ENCODE measurements around the gene RASAL3.

The RASAL3 gene

DNA sequence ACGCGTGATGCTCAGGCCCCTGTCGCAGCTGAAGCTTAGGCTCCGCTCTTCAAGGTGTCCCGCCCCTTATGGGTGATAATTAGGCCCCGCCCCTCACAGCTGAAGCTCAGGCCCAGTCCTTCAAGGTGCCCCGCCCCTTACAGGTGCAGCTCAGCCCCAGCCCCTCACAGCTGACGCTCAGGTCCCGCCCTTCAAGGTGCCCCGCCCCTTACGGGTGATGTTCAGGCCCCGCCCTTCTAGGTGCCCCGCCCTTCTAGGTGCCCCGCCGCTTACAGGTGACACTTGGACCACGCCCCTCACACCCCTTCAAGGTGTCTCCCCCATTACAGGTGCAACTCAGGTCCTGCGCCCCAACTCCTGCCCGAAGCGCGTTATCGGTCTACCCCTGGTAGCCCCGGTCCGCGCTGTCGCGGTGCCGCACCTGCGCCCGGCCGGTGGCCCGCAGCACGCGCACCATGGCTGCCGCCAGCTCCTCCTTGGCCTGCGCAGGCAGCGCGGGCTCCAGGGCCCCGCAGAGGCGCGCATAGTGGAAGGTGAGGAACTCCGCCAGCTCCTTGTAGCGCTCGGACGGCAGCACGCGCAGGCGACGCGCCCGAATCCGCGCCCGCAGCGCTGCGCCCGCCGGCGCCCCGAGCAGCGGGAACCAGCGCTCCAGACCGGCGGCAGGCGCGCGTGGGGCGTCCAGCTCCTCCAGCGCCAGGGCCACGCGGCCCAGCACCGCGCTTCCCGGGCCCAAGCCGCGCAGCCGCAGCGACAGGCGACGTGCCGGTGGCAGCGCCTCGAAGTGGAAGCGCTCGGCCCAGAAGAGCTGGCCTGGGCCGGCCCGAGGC lies 7.3 kb downstream of the RASAL3 start:
- POLR2A ChIA-PET = interaction anchor here (1.0 to 1.5 kb wide), 2 partner anchors 24 to 38 kb away, joined by 4 to 5 read pairs; partner anchors contain the start of gene AKAP8L
- no peaks in the 10 kb centered on the region; the same call in 1 of the 2 replicates for H3K4me1 ChIP-seq (ENCODE audit: control insufficient read depth, insufficient read depth, low read length)
- CTCF ChIA-PET = no interaction called here
- peak overlapping the region; percentile 7; the same call in 1 of the 2 replicates for H3K4me3 ChIP-seq (ENCODE audit: low read depth, low read length)
- H3K9me3 ChIP-seq (ENCODE audit: control insufficient read depth, insufficient read depth, low read depth, low read length) = no peaks in the 10 kb centered on the region
- no peaks in the 10 kb centered on the region for H3K36me3 ChIP-seq (ENCODE audit: control insufficient read depth in 2 of 2, insufficient read depth in 1 of 2, low read length in 2 of 2)
- no peak for TF ChIP-seq ZNF266 (tag by site-specific recombination; IDR thresholded peaks at IDR 0.05; ENCODE audit: low read depth)
- no peak for TF ChIP-seq ZNF621 (tag by site-specific recombination; IDR thresholded peaks at IDR 0.05)
- TF ChIP-seq ZNF121 (tag by site-specific recombination; IDR thresholded peaks at IDR 0.05) = no peak
- TF ChIP-seq ZNF394 (tag by site-specific recombination; IDR thresholded peaks at IDR 0.05; ENCODE audit: borderline replicate concordance) = no peak
- TF ChIP-seq ZBTB7A (tag by site-specific recombination; IDR thresholded peaks at IDR 0.05; ENCODE audit: low read depth) = no peak
- no peak for TF ChIP-seq ZNF324 (tag by site-specific recombination; IDR thresholded peaks at IDR 0.05)
- no peak for TF ChIP-seq ZFP69B (tag by site-specific recombination; IDR thresholded peaks at IDR 0.05)
- peak; percentile 51 for TF ChIP-seq SP2 (tag by site-specific recombination; IDR thresholded peaks at IDR 0.05)
- TF ChIP-seq KLF9 (tag by site-specific recombination; IDR thresholded peaks at IDR 0.05; ENCODE audit: low read depth) = peak; percentile 53; the same call in 1 of the 2 replicates
- TF ChIP-seq ZNF184 (tag by site-specific recombination; IDR thresholded peaks at IDR 0.05) = no peak
- no peak for TF ChIP-seq ZSCAN30 (tag by site-specific recombination; IDR thresholded peaks at IDR 0.05)
- no peak for TF ChIP-seq ZNF48 (tag by site-specific recombination; IDR thresholded peaks at IDR 0.05)
- TF ChIP-seq KLF1 (tag by site-specific recombination; IDR thresholded peaks at IDR 0.05) = peak; percentile 96
- TF ChIP-seq ZNF530 (tag by site-specific recombination; IDR thresholded peaks at IDR 0.05; ENCODE audit: low read depth) = no peak
- no peak for TF ChIP-seq ZNF350 (tag by site-specific recombination; IDR thresholded peaks at IDR 0.05)
- TF ChIP-seq SP3 (tag by site-specific recombination; IDR thresholded peaks at IDR 0.05) = 0 out of 2 replicates have a peak, but pooled peaks have one; percentile 19
- peak; percentile 80 for TF ChIP-seq KLF8 (tag by site-specific recombination; IDR thresholded peaks at IDR 0.05)
- TF ChIP-seq ZNF510 (tag by site-specific recombination; IDR thresholded peaks at IDR 0.05; ENCODE audit: insufficient replicate concordance) = no peak
- no peak for TF ChIP-seq ZNF274 (IDR thresholded peaks at IDR 0.05; ENCODE audit: low read length)
- no peak for TF ChIP-seq ZNF274 (tag by site-specific recombination; IDR thresholded peaks at IDR 0.05; ENCODE audit: borderline replicate concordance)
- TF ChIP-seq, protein P1, sequence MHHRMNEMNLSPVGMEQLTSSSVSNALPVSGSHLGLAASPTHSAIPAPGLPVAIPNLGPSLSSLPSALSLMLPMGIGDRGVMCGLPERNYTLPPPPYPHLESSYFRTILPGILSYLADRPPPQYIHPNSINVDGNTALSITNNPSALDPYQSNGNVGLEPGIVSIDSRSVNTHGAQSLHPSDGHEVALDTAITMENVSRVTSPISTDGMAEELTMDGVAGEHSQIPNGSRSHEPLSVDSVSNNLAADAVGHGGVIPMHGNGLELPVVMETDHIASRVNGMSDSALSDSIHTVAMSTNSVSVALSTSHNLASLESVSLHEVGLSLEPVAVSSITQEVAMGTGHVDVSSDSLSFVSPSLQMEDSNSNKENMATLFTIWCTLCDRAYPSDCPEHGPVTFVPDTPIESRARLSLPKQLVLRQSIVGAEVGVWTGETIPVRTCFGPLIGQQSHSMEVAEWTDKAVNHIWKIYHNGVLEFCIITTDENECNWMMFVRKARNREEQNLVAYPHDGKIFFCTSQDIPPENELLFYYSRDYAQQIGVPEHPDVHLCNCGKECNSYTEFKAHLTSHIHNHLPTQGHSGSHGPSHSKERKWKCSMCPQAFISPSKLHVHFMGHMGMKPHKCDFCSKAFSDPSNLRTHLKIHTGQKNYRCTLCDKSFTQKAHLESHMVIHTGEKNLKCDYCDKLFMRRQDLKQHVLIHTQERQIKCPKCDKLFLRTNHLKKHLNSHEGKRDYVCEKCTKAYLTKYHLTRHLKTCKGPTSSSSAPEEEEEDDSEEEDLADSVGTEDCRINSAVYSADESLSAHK (tag by site-specific recombination; IDR thresholded peaks at IDR 0.05) = no peak
- TF ChIP-seq, protein P2, sequence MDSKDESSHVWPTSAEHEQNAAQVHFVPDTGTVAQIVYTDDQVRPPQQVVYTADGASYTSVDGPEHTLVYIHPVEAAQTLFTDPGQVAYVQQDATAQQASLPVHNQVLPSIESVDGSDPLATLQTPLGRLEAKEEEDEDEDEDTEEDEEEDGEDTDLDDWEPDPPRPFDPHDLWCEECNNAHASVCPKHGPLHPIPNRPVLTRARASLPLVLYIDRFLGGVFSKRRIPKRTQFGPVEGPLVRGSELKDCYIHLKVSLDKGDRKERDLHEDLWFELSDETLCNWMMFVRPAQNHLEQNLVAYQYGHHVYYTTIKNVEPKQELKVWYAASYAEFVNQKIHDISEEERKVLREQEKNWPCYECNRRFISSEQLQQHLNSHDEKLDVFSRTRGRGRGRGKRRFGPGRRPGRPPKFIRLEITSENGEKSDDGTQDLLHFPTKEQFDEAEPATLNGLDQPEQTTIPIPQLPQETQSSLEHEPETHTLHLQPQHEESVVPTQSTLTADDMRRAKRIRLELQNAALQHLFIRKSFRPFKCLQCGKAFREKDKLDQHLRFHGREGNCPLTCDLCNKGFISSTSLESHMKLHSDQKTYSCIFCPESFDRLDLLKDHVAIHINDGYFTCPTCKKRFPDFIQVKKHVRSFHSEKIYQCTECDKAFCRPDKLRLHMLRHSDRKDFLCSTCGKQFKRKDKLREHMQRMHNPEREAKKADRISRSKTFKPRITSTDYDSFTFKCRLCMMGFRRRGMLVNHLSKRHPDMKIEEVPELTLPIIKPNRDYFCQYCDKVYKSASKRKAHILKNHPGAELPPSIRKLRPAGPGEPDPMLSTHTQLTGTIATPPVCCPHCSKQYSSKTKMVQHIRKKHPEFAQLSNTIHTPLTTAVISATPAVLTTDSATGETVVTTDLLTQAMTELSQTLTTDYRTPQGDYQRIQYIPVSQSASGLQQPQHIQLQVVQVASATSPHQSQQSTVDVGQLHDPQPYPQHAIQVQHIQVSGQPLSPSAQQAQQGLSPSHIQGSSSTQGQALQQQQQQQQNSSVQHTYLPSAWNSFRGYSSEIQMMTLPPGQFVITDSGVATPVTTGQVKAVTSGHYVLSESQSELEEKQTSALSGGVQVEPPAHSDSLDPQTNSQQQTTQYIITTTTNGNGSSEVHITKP (tag by site-specific recombination; IDR thresholded peaks at IDR 0.05) = no peak
- no peak for TF ChIP-seq ZBTB21 (tag by site-specific recombination; IDR thresholded peaks at IDR 0.05)
- TF ChIP-seq, protein P3, sequence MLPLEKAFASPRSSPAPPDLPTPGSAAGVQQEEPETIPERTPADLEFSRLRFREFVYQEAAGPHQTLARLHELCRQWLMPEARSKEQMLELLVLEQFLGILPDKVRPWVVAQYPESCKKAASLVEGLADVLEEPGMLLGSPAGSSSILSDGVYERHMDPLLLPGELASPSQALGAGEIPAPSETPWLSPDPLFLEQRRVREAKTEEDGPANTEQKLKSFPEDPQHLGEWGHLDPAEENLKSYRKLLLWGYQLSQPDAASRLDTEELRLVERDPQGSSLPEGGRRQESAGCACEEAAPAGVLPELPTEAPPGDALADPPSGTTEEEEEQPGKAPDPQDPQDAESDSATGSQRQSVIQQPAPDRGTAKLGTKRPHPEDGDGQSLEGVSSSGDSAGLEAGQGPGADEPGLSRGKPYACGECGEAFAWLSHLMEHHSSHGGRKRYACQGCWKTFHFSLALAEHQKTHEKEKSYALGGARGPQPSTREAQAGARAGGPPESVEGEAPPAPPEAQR (tag by site-specific recombination; IDR thresholded peaks at IDR 0.05) = no peak
- TF ChIP-seq, protein P4, sequence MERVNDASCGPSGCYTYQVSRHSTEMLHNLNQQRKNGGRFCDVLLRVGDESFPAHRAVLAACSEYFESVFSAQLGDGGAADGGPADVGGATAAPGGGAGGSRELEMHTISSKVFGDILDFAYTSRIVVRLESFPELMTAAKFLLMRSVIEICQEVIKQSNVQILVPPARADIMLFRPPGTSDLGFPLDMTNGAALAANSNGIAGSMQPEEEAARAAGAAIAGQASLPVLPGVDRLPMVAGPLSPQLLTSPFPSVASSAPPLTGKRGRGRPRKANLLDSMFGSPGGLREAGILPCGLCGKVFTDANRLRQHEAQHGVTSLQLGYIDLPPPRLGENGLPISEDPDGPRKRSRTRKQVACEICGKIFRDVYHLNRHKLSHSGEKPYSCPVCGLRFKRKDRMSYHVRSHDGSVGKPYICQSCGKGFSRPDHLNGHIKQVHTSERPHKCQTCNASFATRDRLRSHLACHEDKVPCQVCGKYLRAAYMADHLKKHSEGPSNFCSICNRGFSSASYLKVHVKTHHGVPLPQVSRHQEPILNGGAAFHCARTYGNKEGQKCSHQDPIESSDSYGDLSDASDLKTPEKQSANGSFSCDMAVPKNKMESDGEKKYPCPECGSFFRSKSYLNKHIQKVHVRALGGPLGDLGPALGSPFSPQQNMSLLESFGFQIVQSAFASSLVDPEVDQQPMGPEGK (tag by site-specific recombination; IDR thresholded peaks at IDR 0.05) = no peak
- TF ChIP-seq KLF10 (tag by site-specific recombination; IDR thresholded peaks at IDR 0.05) = no peak
- no peak for TF ChIP-seq ZIC2 (tag by site-specific recombination; IDR thresholded peaks at IDR 0.05)
- no peak for TF ChIP-seq ZNF596 (tag by site-specific recombination; IDR thresholded peaks at IDR 0.05)
- H3K27ac ChIP-seq (ENCODE audit: extremely low read depth, low read depth, low read length) = no peak overlapping the region
